ENCODE measurements around the gene BAHCC1. TPM values are rescaled to one million over a fixed set of nuclear protein-coding genes. Genes with fewer than 3 reads are reported as not detected.

Gene BAHCC1
- total RNA-seq, 1 experiment from 2014 or later, result 29.8 TPM

DNA sequence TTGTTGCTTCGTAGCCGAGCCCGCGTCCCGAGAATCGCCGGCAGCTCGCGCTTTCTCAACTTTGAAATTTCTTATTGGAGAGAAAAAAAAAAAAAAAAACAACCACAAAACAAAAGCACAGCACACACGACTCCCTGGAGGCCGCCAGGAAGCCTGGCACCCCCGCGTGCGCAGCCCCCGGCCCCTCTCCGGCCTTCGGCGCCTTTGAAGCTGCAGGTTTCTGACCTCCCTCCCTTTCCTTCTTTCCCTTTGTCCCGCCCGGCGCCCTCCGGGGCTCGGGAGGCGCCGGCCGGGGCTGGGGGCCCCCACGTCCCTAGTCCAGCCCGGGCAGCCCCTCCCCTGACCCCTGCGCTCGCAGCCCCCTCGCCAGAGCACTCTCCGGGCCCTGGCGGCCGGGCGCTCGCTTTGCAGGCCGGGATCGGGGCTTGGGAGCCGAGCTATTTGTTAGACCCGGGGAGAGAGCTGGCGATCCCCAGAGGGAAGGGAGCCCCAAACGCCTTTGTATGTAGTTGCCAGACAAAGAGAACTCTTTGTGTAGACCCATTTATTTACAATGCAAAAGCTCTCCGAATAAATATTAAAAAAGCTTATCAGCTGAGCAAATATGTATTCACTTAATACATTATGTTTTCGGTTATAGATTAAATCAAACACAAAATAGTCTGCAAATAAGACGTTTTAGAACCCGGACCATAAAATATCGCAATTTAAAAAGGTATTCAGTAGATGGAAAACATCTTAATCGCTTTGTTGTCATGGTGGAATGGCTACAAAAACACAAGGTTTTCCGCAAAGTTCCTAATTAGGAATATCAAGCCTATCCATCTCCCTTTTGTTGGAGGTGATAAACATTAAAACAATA lies 2.3 kb downstream of the BAHCC1 start:
- peaks cover 69% of the 10 kb centered on the region for H3K27me3 Mint-ChIP-seq (ENCODE audit: low read depth)
- peak overlapping the region; percentile 44 for H3K27ac Mint-ChIP-seq
- DNase-seq (ENCODE audit: low spot score) (peak; percentile 83), ATAC-seq (peak; percentile 8)
- POLR2A ChIA-PET, result interaction anchor here (0.6 to 1.8 kb wide), 7 partner anchors 12 to 175 kb away, joined by 3 to 6 read pairs (median 4); partner anchors contain the start of genes ACTG1 and CEP131
- H3K36me3 Mint-ChIP-seq, result no peaks in the 10 kb centered on the region
- no peaks in the 10 kb centered on the region for H3K9me3 Mint-ChIP-seq
- H3K4me1 Mint-ChIP-seq, result peaks cover 45% of the 10 kb centered on the region
- no peak for TF ChIP-seq PRRX2 (CRISPR knock-in tag; IDR thresholded peaks at IDR 0.05)
- TF ChIP-seq CREM (CRISPR knock-in tag; IDR thresholded peaks at IDR 0.05), result no peak
- peak; percentile 47; the same call in 1 of the 2 replicates for TF ChIP-seq ZNF423 (CRISPR knock-in tag; IDR thresholded peaks at IDR 0.05)
- CTCF ChIA-PET, result interaction anchor here (0.7 to 3.7 kb wide), 22 partner anchors 24 to 596 kb away, joined by 3 to 55 read pairs (median 4); partner anchors contain the start of genes NDUFAF8 and TEPSIN
- H3K4me3 Mint-ChIP-seq, result peak overlapping the region; percentile 72

DNA sequence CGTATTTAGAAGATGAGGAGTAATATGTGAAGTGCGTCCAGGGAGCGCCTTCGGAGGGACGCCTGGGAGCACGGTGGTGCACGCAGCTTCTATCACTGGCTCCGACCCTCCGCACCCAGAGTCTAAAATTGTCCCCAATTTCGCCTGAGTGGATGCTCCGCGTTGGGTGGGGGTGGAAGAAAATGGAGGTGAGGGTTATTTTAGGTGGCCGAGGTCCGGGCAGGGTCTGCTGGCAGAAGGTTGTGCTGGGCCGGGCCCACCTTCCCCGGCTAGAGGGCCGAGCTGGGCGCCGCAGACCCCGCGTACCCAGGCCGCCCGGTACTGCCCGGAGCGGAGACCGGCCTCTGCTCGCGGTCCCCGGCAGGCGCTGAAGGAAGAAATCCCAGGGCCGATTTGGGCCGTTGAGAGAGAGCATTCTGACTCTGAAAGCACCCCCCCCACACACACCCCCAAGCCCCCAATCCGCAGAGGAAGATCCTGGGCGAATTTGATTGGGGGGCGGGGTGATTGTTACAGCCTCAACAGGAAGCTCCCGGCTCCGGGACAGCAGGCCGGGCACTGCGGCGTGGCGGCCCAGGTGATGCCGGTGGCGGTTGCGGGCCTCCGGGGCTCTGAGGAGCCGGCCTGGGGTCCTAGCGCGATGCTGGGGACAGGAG lies 3.0 kb downstream of the BAHCC1 start:
- Mint-ChIP-seq H3K4me1 (peaks cover 50% of the 10 kb centered on the region), H3K27me3 (ENCODE audit: low read depth) (peaks cover 72% of the 10 kb centered on the region), H3K27ac (peak overlapping the region; percentile 44), H3K4me3 (peak overlapping the region; percentile 72), H3K36me3 (no peaks in the 10 kb centered on the region), H3K9me3 (no peaks in the 10 kb centered on the region)
- TF ChIP-seq, protein P1, sequence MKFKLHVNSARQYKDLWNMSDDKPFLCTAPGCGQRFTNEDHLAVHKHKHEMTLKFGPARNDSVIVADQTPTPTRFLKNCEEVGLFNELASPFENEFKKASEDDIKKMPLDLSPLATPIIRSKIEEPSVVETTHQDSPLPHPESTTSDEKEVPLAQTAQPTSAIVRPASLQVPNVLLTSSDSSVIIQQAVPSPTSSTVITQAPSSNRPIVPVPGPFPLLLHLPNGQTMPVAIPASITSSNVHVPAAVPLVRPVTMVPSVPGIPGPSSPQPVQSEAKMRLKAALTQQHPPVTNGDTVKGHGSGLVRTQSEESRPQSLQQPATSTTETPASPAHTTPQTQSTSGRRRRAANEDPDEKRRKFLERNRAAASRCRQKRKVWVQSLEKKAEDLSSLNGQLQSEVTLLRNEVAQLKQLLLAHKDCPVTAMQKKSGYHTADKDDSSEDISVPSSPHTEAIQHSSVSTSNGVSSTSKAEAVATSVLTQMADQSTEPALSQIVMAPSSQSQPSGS (CRISPR knock-in tag; IDR thresholded peaks at IDR 0.05; ENCODE audit: borderline replicate concordance, low read depth), result no peak
- TF ChIP-seq ATF1 (CRISPR knock-in tag; IDR thresholded peaks at IDR 0.05), result no peak
- TF ChIP-seq SOX15 (CRISPR knock-in tag; IDR thresholded peaks at IDR 0.05), result no peak
- TF ChIP-seq GABPB1 (CRISPR knock-in tag; IDR thresholded peaks at IDR 0.05), result no peak
- TF ChIP-seq ZNF317 (CRISPR knock-in tag; IDR thresholded peaks at IDR 0.05; ENCODE audit: borderline replicate concordance, low read depth), result no peak
- TF ChIP-seq, protein P2, sequence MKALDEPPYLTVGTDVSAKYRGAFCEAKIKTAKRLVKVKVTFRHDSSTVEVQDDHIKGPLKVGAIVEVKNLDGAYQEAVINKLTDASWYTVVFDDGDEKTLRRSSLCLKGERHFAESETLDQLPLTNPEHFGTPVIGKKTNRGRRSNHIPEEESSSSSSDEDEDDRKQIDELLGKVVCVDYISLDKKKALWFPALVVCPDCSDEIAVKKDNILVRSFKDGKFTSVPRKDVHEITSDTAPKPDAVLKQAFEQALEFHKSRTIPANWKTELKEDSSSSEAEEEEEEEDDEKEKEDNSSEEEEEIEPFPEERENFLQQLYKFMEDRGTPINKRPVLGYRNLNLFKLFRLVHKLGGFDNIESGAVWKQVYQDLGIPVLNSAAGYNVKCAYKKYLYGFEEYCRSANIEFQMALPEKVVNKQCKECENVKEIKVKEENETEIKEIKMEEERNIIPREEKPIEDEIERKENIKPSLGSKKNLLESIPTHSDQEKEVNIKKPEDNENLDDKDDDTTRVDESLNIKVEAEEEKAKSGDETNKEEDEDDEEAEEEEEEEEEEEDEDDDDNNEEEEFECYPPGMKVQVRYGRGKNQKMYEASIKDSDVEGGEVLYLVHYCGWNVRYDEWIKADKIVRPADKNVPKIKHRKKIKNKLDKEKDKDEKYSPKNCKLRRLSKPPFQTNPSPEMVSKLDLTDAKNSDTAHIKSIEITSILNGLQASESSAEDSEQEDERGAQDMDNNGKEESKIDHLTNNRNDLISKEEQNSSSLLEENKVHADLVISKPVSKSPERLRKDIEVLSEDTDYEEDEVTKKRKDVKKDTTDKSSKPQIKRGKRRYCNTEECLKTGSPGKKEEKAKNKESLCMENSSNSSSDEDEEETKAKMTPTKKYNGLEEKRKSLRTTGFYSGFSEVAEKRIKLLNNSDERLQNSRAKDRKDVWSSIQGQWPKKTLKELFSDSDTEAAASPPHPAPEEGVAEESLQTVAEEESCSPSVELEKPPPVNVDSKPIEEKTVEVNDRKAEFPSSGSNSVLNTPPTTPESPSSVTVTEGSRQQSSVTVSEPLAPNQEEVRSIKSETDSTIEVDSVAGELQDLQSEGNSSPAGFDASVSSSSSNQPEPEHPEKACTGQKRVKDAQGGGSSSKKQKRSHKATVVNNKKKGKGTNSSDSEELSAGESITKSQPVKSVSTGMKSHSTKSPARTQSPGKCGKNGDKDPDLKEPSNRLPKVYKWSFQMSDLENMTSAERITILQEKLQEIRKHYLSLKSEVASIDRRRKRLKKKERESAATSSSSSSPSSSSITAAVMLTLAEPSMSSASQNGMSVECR (CRISPR knock-in tag; IDR thresholded peaks at IDR 0.05; ENCODE audit: borderline replicate concordance), result no peak
- TF ChIP-seq JAZF1 (CRISPR knock-in tag; IDR thresholded peaks at IDR 0.05), result no peak
- ATAC-seq, result no peak
- peak; percentile 56 for DNase-seq (ENCODE audit: low spot score)
- ChIA-PET CTCF (interaction anchor here (0.8 to 3.7 kb wide), 18 partner anchors 31 to 159 kb away, joined by 3 to 55 read pairs (median 5); partner anchors contain the start of genes NDUFAF8 and TEPSIN), POLR2A (interaction anchor here (0.6 to 1.8 kb wide), 4 partner anchors 57 to 461 kb away, joined by 3 to 6 read pairs (median 4); partner anchors contain the start of gene CEP131)

DNA sequence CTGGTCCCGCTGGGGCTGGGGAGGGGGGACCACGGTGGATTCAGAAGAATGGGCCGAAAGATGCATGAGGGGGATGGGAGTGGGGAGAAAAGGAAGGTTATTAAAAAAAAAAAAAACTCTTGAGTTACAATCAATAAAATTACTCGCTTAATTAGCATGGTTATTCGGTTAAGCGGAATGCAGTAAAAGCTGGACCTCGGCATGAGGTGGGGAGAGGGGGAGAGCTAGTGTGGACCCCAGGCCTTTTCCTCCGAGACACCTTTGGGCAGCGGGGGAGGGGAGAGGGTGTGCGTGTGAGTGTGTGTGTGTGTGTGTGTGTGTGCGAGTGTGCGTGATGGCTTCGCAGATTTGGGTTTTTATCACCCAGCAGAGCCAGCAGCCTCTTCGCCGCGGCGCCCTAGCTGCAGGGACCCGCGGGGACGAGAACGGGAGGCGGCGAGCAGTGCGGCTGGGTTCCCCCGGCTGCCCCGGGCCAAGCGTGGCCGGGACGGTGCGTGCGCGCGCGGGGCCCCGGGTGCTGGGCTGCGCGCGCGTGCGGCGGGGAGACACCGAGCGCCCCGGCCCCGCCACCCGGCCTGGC lies 3.7 kb downstream of the BAHCC1 start:
- Mint-ChIP-seq H3K36me3 (no peaks in the 10 kb centered on the region), H3K4me1 (peaks cover 55% of the 10 kb centered on the region), H3K4me3 (peak overlapping the region; percentile 72), H3K27ac (peak overlapping the region; percentile 88), H3K9me3 (no peaks in the 10 kb centered on the region), H3K27me3 (ENCODE audit: low read depth) (peaks cover 76% of the 10 kb centered on the region)
- CTCF ChIA-PET, result interaction anchor here (0.8 to 3.5 kb wide), 11 partner anchors 30 to 144 kb away, joined by 3 to 19 read pairs (median 6); no protein-coding TSS in a partner anchor
- no peak for ATAC-seq
- no peak for DNase-seq (ENCODE audit: low spot score)
- TF ChIP-seq ZNF232 (CRISPR knock-in tag; IDR thresholded peaks at IDR 0.05), result no peak
- no peak for TF ChIP-seq MXD4 (CRISPR knock-in tag; IDR thresholded peaks at IDR 0.05; ENCODE audit: borderline replicate concordance)
- POLR2A ChIA-PET, result interaction anchor here (0.6 to 1.8 kb wide), 3 partner anchors 58 to 460 kb away, joined by 3 to 6 read pairs (median 4); no protein-coding TSS in a partner anchor
